Measurements from ENCODE around the gene EEF1AKMT1.

EEF1AKMT1 gene

GRCh38 chr13:20808874-20809273 lies 35.1 kb upstream of the EEF1AKMT1 start:
- Histone ChIP-seq H3K27ac (ENCODE audit: low read depth, low read length) (no peak overlapping the region), H3K9me3 (ENCODE audit: insufficient read depth, low read depth, low read length) (no peaks in the 10 kb centered on the region), H2BK120ac (ENCODE audit: insufficient read depth, low read length, poor library complexity) (no peak overlapping the region), H2AK5ac (ENCODE audit: low read length) (no peak overlapping the region), H4K91ac (ENCODE audit: low read depth, low read length) (no peak overlapping the region), H3K79me2 (ENCODE audit: control insufficient read depth, insufficient read depth, low read length, poor library complexity) (no peaks in the 10 kb centered on the region), H3K4ac (ENCODE audit: low read depth, low read length) (no peak overlapping the region), H3K4me1 (ENCODE audit: control insufficient read depth in 1 of 2, insufficient read depth in 2 of 2, low read length in 2 of 2) (no peaks in the 10 kb centered on the region), H2AFZ (ENCODE audit: insufficient read depth, low read length, poor library complexity) (no peak overlapping the region), H2BK12ac (ENCODE audit: low read length) (no peak overlapping the region), H4K12ac (ENCODE audit: low read depth, low read length) (no peak overlapping the region), H4K8ac (ENCODE audit: low read depth, low read length) (no peak overlapping the region), H3K23ac (ENCODE audit: low read length) (no peak overlapping the region), H3K36me3 (ENCODE audit: control insufficient read depth in 1 of 2, insufficient read depth in 2 of 2, low read length in 2 of 2) (peaks cover 2 to 4% of the 10 kb centered on the region in 2 experiments), H2BK5ac (ENCODE audit: low read depth, low read length, poor library complexity) (no peak overlapping the region), H3K9ac (ENCODE audit: low read length) (no peak overlapping the region), H3K27me3 (ENCODE audit: insufficient read depth, low read length) (no peaks in the 10 kb centered on the region), H3K4me2 (ENCODE audit: low read length) (no peak overlapping the region), H3K18ac (ENCODE audit: low read length) (no peak overlapping the region), H3K14ac (ENCODE audit: low read length) (no peak overlapping the region), H3K79me1 (ENCODE audit: low read length) (no peaks in the 10 kb centered on the region), H3K4me3 (ENCODE audit: low read depth, low read length) (no peak overlapping the region)
- WGBS (ENCODE audit: extremely low coverage, insufficient coverage, insufficient read length), result no CpG with 5 or more reads among the region's 4 CpGs
- DNase-seq, result no peak

GRCh38 chr13:20803180-20803965 lies 29.6 kb upstream of the EEF1AKMT1 start:
- H3K9ac ChIP-seq (ENCODE audit: low read length), result no peak overlapping the region
- H3K27ac ChIP-seq (ENCODE audit: low read depth, low read length), result no peak overlapping the region
- H3K4me2 ChIP-seq (ENCODE audit: low read length), result no peak overlapping the region
- H3K23ac ChIP-seq (ENCODE audit: low read length), result no peak overlapping the region
- H4K8ac ChIP-seq (ENCODE audit: low read depth, low read length), result peak overlapping the region; percentile 4
- H2BK12ac ChIP-seq (ENCODE audit: low read length), result no peak overlapping the region
- WGBS (ENCODE audit: extremely low coverage, insufficient coverage, insufficient read length), result no CpG with 5 or more reads among the region's 3 CpGs
- H3K79me2 ChIP-seq (ENCODE audit: control insufficient read depth, insufficient read depth, low read length, poor library complexity), result no peaks in the 10 kb centered on the region
- no peaks in the 10 kb centered on the region for H3K79me1 ChIP-seq (ENCODE audit: low read length)
- H3K27me3 ChIP-seq (ENCODE audit: insufficient read depth, low read length), result no peaks in the 10 kb centered on the region
- no peak overlapping the region for H4K91ac ChIP-seq (ENCODE audit: low read depth, low read length)
- no peak overlapping the region for H4K12ac ChIP-seq (ENCODE audit: low read depth, low read length)
- DNase-seq, result no peak
- H2AK5ac ChIP-seq (ENCODE audit: low read length), result no peak overlapping the region
- H3K18ac ChIP-seq (ENCODE audit: low read length), result no peak overlapping the region
- no peak overlapping the region for H2BK120ac ChIP-seq (ENCODE audit: insufficient read depth, low read length, poor library complexity)
- peaks cover 5 to 8% of the 10 kb centered on the region in 2 experiments for H3K36me3 ChIP-seq (ENCODE audit: control insufficient read depth in 1 of 2, insufficient read depth in 2 of 2, low read length in 2 of 2)
- H2AFZ ChIP-seq (ENCODE audit: insufficient read depth, low read length, poor library complexity), result no peak overlapping the region
- no peak overlapping the region for H3K14ac ChIP-seq (ENCODE audit: low read length)
- no peak overlapping the region for H2BK5ac ChIP-seq (ENCODE audit: low read depth, low read length, poor library complexity)
- no peaks in the 10 kb centered on the region for H3K9me3 ChIP-seq (ENCODE audit: insufficient read depth, low read depth, low read length)
- H3K4ac ChIP-seq (ENCODE audit: low read depth, low read length), result no peak overlapping the region
- H3K4me1 ChIP-seq (ENCODE audit: control insufficient read depth in 1 of 2, insufficient read depth in 2 of 2, low read length in 2 of 2), result no peaks in the 10 kb centered on the region
- H3K4me3 ChIP-seq (ENCODE audit: low read depth, low read length), result no peak overlapping the region

GRCh38 chr13:20801707-20802106 lies 27.9 kb upstream of the EEF1AKMT1 start:
- no CpG with 5 or more reads among the region's 2 CpGs for WGBS (ENCODE audit: extremely low coverage, insufficient coverage, insufficient read length)
- Histone ChIP-seq H3K4me1 (ENCODE audit: control insufficient read depth in 1 of 2, insufficient read depth in 2 of 2, low read length in 2 of 2) (no peaks in the 10 kb centered on the region), H3K27ac (ENCODE audit: low read depth, low read length) (no peak overlapping the region), H4K12ac (ENCODE audit: low read depth, low read length) (no peak overlapping the region), H2BK120ac (ENCODE audit: insufficient read depth, low read length, poor library complexity) (no peak overlapping the region), H4K91ac (ENCODE audit: low read depth, low read length) (no peak overlapping the region), H3K4me3 (ENCODE audit: low read depth, low read length) (no peak overlapping the region), H3K14ac (ENCODE audit: low read length) (no peak overlapping the region), H2BK12ac (ENCODE audit: low read length) (no peak overlapping the region), H2AFZ (ENCODE audit: insufficient read depth, low read length, poor library complexity) (no peak overlapping the region), H3K79me1 (ENCODE audit: low read length) (no peaks in the 10 kb centered on the region), H3K79me2 (ENCODE audit: control insufficient read depth, insufficient read depth, low read length, poor library complexity) (no peaks in the 10 kb centered on the region), H2AK5ac (ENCODE audit: low read length) (no peak overlapping the region), H3K4me2 (ENCODE audit: low read length) (no peak overlapping the region), H3K36me3 (ENCODE audit: control insufficient read depth in 1 of 2, insufficient read depth in 2 of 2, low read length in 2 of 2) (peaks cover 7 to 9% of the 10 kb centered on the region in 2 experiments), H3K9me3 (ENCODE audit: insufficient read depth, low read depth, low read length) (no peaks in the 10 kb centered on the region), H3K18ac (ENCODE audit: low read length) (no peak overlapping the region), H4K8ac (ENCODE audit: low read depth, low read length) (no peak overlapping the region), H2BK5ac (ENCODE audit: low read depth, low read length, poor library complexity) (no peak overlapping the region), H3K23ac (ENCODE audit: low read length) (no peak overlapping the region), H3K9ac (ENCODE audit: low read length) (no peak overlapping the region), H3K27me3 (ENCODE audit: insufficient read depth, low read length) (no peaks in the 10 kb centered on the region), H3K4ac (ENCODE audit: low read depth, low read length) (no peak overlapping the region)
- DNase-seq, result no peak

- Histone ChIP-seq H3K4ac (ENCODE audit: low read depth, low read length) (no peak overlapping the region), H3K36me3 (ENCODE audit: control insufficient read depth in 1 of 2, insufficient read depth in 2 of 2, low read length in 2 of 2) (peaks cover 10 to 11% of the 10 kb centered on the region in 2 experiments), H3K27me3 (ENCODE audit: insufficient read depth, low read length) (no peaks in the 10 kb centered on the region), H3K4me1 (ENCODE audit: control insufficient read depth in 1 of 2, insufficient read depth in 2 of 2, low read length in 2 of 2) (no peaks in the 10 kb centered on the region), H3K27ac (ENCODE audit: low read depth, low read length) (no peak overlapping the region), H3K4me2 (ENCODE audit: low read length) (no peak overlapping the region), H2AFZ (ENCODE audit: insufficient read depth, low read length, poor library complexity) (no peak overlapping the region), H2BK5ac (ENCODE audit: low read depth, low read length, poor library complexity) (no peak overlapping the region), H4K12ac (ENCODE audit: low read depth, low read length) (no peak overlapping the region), H3K23ac (ENCODE audit: low read length) (no peak overlapping the region), H2AK5ac (ENCODE audit: low read length) (no peak overlapping the region), H4K91ac (ENCODE audit: low read depth, low read length) (no peak overlapping the region), H3K9ac (ENCODE audit: low read length) (no peak overlapping the region), H2BK120ac (ENCODE audit: insufficient read depth, low read length, poor library complexity) (no peak overlapping the region), H4K8ac (ENCODE audit: low read depth, low read length) (no peak overlapping the region), H3K79me2 (ENCODE audit: control insufficient read depth, insufficient read depth, low read length, poor library complexity) (no peaks in the 10 kb centered on the region), H3K14ac (ENCODE audit: low read length) (no peak overlapping the region), H3K79me1 (ENCODE audit: low read length) (no peaks in the 10 kb centered on the region), H3K9me3 (ENCODE audit: insufficient read depth, low read depth, low read length) (no peaks in the 10 kb centered on the region), H2BK12ac (ENCODE audit: low read length) (no peak overlapping the region), H3K18ac (ENCODE audit: low read length) (no peak overlapping the region), H3K4me3 (ENCODE audit: low read depth, low read length) (no peak overlapping the region)
- WGBS (ENCODE audit: extremely low coverage, insufficient coverage, insufficient read length), result no CpG with 5 or more reads among the region's 6 CpGs
- no peak for DNase-seq
Observed at GRCh38 chr13:20799726-20800416, 26.1 kb upstream of the EEF1AKMT1 start.

Data from trophoblast cell (in vitro differentiated cells and primary cell).